Keratinocyte (primary cell): ENCODE data around the gene STAG1. TPM values are rescaled to one million over a fixed set of nuclear protein-coding genes. Genes with fewer than 3 reads are reported as not detected.

ENCODE experiments used
- DNase-seq: peaks from one replicate; pipeline ENCODE4 v3.0.0-alpha.2; 2011; ENCODE audit warnings: low read depth, missing footprints, low spot score
- FAIRE-seq: peaks from 2 replicates; lab custom pipeline; 2011; peaks lifted over from hg19 to GRCh38; lab: Jason Lieb, UNC
- H2AFZ ChIP-seq: 2 replicates; pipeline ENCODE4 v1.6.0; 2012; ENCODE audit warnings: low read length, control low read depth, inconsistent platforms; ENCODE audit not compliant: control insufficient read depth
- H3K27ac ChIP-seq: 2 replicates; pipeline ENCODE4 v1.5.1; 2011; ENCODE audit warnings: low read length; ENCODE audit not compliant: control insufficient read depth, insufficient read depth
- H3K27me3 ChIP-seq: 3 replicates; pipeline ENCODE4 v1.6.0; 2011; ENCODE audit warnings: low read length; ENCODE audit not compliant: control insufficient read depth, insufficient read depth; ENCODE audit errors: extremely low read depth
- H3K36me3 ChIP-seq, 2 experiments: 2 replicates in 1 of 2; 3 replicates in 1 of 2; pipeline ENCODE4 v1.5.1; 2011; ENCODE audit warnings: low read length in 2 of 2, mild to moderate bottlenecking in 1 of 2; ENCODE audit not compliant: control insufficient read depth in 2 of 2, insufficient read depth in 2 of 2; ENCODE audit errors: extremely low read depth in 1 of 2
- H3K4me1 ChIP-seq: 3 replicates; pipeline ENCODE4 v1.5.1; 2011; ENCODE audit warnings: low read length; ENCODE audit not compliant: control insufficient read depth, insufficient read depth; ENCODE audit errors: extremely low read depth
- H3K4me2 ChIP-seq: 3 replicates; pipeline ENCODE4 v1.6.0; 2011; ENCODE audit warnings: low read depth, low read length; ENCODE audit not compliant: control insufficient read depth, insufficient read depth; ENCODE audit errors: extremely low read depth
- H3K4me3 ChIP-seq, 3 experiments: fragments of 200-600 bp in 1 of 3; sonication (generic) in 1 of 3; 2 replicates in 2 of 3; 3 replicates in 1 of 3; pipeline ENCODE4 v1.5.1; 2011 to 2016; ENCODE audit warnings: low read length in 3 of 3, mild to moderate bottlenecking in 3 of 3, control low read depth in 2 of 3, inconsistent platforms in 1 of 3, low read depth in 1 of 3, mixed read lengths in 1 of 3, mixed run types in 1 of 3, moderate library complexity in 1 of 3; ENCODE audit not compliant: control insufficient read depth in 2 of 3, insufficient read depth in 2 of 3; ENCODE audit errors: extremely low read depth in 1 of 3
- H3K79me2 ChIP-seq: 2 replicates; pipeline ENCODE4 v1.6.0; 2012; ENCODE audit warnings: low read length; ENCODE audit not compliant: control insufficient read depth, insufficient read depth
- H3K9ac ChIP-seq: 3 replicates; pipeline ENCODE4 v1.6.0; 2011; ENCODE audit warnings: low read length; ENCODE audit not compliant: control insufficient read depth, insufficient read depth; ENCODE audit errors: extremely low read depth
- H3K9me1 ChIP-seq: 3 replicates; pipeline ENCODE4 v1.6.0; 2011; ENCODE audit warnings: low read length; ENCODE audit not compliant: control insufficient read depth, insufficient read depth; ENCODE audit errors: extremely low read depth
- H3K9me3 ChIP-seq: 2 replicates; pipeline ENCODE4 v1.5.1; 2012; ENCODE audit warnings: low read depth, low read length; ENCODE audit not compliant: control insufficient read depth
- H4K20me1 ChIP-seq: 3 replicates; pipeline ENCODE4 v1.6.0; 2011; ENCODE audit warnings: low read length; ENCODE audit not compliant: control insufficient read depth, insufficient read depth; ENCODE audit errors: extremely low read depth
- CTCF ChIP-seq, 3 experiments: IDR thresholded peaks in 1 of 3; conservative IDR thresholded peaks in 1 of 3; optimal IDR thresholded peaks in 1 of 3; 2 replicates in 2 of 3; 3 replicates in 1 of 3; pipeline versions ENCODE3 to v1.5.1; 2011; ENCODE audit warnings: low read length in 3 of 3, mild to moderate bottlenecking in 3 of 3, moderate library complexity in 2 of 3, control low read depth in 1 of 3, inconsistent platforms in 1 of 3; ENCODE audit not compliant: insufficient read depth in 2 of 3; ENCODE audit errors: extremely low read depth in 1 of 3
- EZH2 ChIP-seq: IDR thresholded peaks from one replicate; pipeline ENCODE4 v1.6.1; 2012; ENCODE audit warnings: inconsistent platforms, mild to moderate bottlenecking, low read length, moderate library complexity
- dilution Hi-C: fragments of 300-500 bp; cut with MboI; formaldehyde crosslinking; loops from one replicate; pipeline ENCODE4 v1.7.0; 2020; ENCODE audit warnings: low sequenced_read_pairs; ENCODE audit not compliant: extremely low pct_ligation_motif_present
- polyA plus RNA-seq, 5 experiments: library from polyadenylated mRNA; depleted of rRNA in 3 of 5; stranded (reverse) in 3 of 5; stranded (forward) in 1 of 5; unstranded in 1 of 5; fragments of >200 nt; gene quantifications; 1 replicate in 1 of 5; 2 replicates in 3 of 5; 3 replicates in 1 of 5; pipeline versions ENCODE4 v1.2.1 to v1.2.3, GENCODE V29; 2011 to 2012; ENCODE audit warnings: missing spikeins in 2 of 5, low read depth in 1 of 5, low replicate concordance in 1 of 5

The STAG1 gene
- polyA plus RNA-seq, 1 donor (not counting 4 experiments of a cell fraction or from before 2014, with no cell fraction given), result 11.8 TPM

DNA sequence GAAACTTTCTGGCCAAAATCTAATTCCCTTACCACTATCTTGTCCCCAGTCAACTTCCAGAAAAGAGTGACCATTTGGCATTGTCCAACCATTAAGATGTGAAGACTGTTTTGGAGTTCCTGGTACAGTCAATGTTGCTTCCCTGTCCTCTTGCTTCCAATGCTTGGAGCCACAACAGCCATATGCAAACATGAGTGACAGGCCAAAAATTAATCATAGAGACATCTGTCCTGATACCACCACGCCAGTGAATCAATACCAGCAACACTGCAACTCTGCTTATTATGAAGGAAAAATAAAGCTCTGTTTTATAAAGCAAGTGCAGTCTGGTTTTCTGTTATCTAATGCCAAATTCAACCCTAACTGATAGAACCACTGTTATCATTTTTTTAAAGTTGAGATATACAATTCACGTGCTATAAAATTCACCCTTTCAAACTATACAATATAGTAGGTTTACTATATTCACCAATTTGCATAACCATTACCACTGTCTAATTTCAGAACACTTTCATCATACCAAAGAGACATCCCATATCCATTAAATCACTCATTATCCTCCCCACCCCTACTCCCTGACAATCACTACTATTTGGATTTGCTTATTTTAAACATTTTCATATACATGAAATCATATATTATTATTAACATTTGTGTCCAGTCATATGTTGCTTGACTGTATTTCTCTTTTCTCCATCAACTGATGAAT lies 76.9 kb downstream of the STAG1 start:
- TF ChIP-seq CTCF (optimal IDR thresholded peaks at IDR 0.05 in 1 of 3, IDR thresholded peaks at IDR 0.05 in 1 of 3, conservative IDR thresholded peaks at IDR 0.05 in 1 of 3; ENCODE audit: extremely low read depth in 1 of 3, insufficient read depth in 2 of 3, low read length in 3 of 3), result no peak
- TF ChIP-seq EZH2, result no peak
- DNase-seq (no peak), FAIRE-seq (no peak)
- Histone ChIP-seq H3K9me1 (no peaks in the 10 kb centered on the region), H3K4me1 (no peaks in the 10 kb centered on the region), H2AFZ (no peak overlapping the region), H4K20me1 (no peaks in the 10 kb centered on the region), H3K4me2 (no peak overlapping the region), H3K36me3 (no peaks in the 10 kb centered on the region), H3K9ac (no peak overlapping the region), H3K27me3 (no peaks in the 10 kb centered on the region), H3K27ac (no peak overlapping the region), H3K4me3 (no peak overlapping the region), H3K79me2 (peaks cover 27% of the 10 kb centered on the region), H3K9me3 (no peaks in the 10 kb centered on the region)
- dilution Hi-C loops, result no loop called here

GRCh38 chr3:136672457-136672856 lies 79.7 kb downstream of the STAG1 start:
- dilution Hi-C loops, result no loop called here
- FAIRE-seq (no peak), DNase-seq (no peak)
- H3K9me1 ChIP-seq, result no peaks in the 10 kb centered on the region
- no peaks in the 10 kb centered on the region for H3K36me3 ChIP-seq
- H3K4me3 ChIP-seq, result no peak overlapping the region
- H3K4me1 ChIP-seq, result no peaks in the 10 kb centered on the region
- no peak overlapping the region for H3K9ac ChIP-seq
- H3K27ac ChIP-seq, result no peak overlapping the region
- H2AFZ ChIP-seq, result no peak overlapping the region
- H3K9me3 ChIP-seq, result no peaks in the 10 kb centered on the region
- no peaks in the 10 kb centered on the region for H4K20me1 ChIP-seq
- no peak overlapping the region for H3K4me2 ChIP-seq
- H3K27me3 ChIP-seq, result no peaks in the 10 kb centered on the region
- TF ChIP-seq CTCF (optimal IDR thresholded peaks at IDR 0.05 in 1 of 3, IDR thresholded peaks at IDR 0.05 in 1 of 3, conservative IDR thresholded peaks at IDR 0.05 in 1 of 3; ENCODE audit: extremely low read depth in 1 of 3, insufficient read depth in 2 of 3, low read length in 3 of 3) (no peak), EZH2 (no peak)
- H3K79me2 ChIP-seq, result peaks cover 29% of the 10 kb centered on the region
